HL-60 (cell line): ENCODE data around the gene SORD.
"Not testable (repeated sequence)": the region's sequence is repeated elsewhere in the genome, so short reads cannot be mapped to it uniquely, and the experiment has no call there.

Source experiments
- GABPA ChIP-seq: IDR thresholded peaks from 2 replicates; pipeline ENCODE4 v1.6.1; 2012; ENCODE audit warnings: low read depth
- POLR2AphosphoS5 ChIP-seq: IDR thresholded peaks from 2 replicates; pipeline ENCODE4 v1.6.1; 2012; ENCODE audit warnings: low read depth
- SPI1 ChIP-seq: IDR thresholded peaks from 2 replicates; pipeline ENCODE4 v1.6.1; 2012; ENCODE audit warnings: low read depth, mild to moderate bottlenecking, borderline replicate concordance
- TF ChIP-seq, protein P1 (sequence below): IDR thresholded peaks from one replicate; pipeline ENCODE4 v1.5.1; 2011; ENCODE audit warnings: low read length, control low read depth, inconsistent platforms; ENCODE audit not compliant: insufficient read depth
- TF ChIP-seq, protein P2 (sequence below): IDR thresholded peaks from 2 replicates; pipeline ENCODE4 v1.6.1; 2012; ENCODE audit warnings: low read depth; ENCODE audit not compliant: insufficient replicate concordance

DNA sequence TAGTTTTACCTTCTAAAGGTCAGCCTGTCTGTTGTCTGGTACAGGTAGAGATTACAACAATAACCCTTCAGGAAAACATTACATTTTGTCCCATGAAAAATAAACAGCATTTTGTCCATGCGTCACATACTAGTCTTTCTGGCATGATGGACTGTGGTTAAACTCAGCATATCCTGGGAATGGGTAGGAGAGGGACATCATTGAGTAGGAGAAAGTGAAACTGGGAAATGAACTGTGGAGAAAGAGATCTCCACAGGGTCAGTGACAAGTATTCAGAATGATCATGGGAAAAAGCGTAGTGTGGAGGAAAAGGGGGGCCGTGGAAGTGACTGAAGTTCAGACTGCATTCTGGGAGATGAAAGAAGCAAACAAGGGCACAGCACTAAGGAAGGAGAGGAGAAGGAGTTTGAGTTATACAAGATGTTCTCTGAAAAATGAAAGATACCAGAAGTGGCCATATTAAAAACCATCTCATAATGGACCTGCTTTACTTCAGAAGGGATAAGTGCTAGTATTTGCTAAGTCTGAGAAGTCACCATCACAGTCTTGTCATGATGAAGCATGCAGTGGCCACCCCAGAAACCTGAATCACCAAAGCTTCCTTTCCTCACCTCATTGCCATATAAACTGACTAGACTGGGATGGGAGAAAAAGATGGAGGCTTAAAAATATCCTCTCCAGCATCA is 34.7 kb upstream of the SORD start:
- TF ChIP-seq, protein P1, sequence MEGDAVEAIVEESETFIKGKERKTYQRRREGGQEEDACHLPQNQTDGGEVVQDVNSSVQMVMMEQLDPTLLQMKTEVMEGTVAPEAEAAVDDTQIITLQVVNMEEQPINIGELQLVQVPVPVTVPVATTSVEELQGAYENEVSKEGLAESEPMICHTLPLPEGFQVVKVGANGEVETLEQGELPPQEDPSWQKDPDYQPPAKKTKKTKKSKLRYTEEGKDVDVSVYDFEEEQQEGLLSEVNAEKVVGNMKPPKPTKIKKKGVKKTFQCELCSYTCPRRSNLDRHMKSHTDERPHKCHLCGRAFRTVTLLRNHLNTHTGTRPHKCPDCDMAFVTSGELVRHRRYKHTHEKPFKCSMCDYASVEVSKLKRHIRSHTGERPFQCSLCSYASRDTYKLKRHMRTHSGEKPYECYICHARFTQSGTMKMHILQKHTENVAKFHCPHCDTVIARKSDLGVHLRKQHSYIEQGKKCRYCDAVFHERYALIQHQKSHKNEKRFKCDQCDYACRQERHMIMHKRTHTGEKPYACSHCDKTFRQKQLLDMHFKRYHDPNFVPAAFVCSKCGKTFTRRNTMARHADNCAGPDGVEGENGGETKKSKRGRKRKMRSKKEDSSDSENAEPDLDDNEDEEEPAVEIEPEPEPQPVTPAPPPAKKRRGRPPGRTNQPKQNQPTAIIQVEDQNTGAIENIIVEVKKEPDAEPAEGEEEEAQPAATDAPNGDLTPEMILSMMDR = not testable (repeated sequence)
- TF ChIP-seq GABPA, POLR2AphosphoS5, SPI1: not testable (repeated sequence)
- TF ChIP-seq, protein P2, sequence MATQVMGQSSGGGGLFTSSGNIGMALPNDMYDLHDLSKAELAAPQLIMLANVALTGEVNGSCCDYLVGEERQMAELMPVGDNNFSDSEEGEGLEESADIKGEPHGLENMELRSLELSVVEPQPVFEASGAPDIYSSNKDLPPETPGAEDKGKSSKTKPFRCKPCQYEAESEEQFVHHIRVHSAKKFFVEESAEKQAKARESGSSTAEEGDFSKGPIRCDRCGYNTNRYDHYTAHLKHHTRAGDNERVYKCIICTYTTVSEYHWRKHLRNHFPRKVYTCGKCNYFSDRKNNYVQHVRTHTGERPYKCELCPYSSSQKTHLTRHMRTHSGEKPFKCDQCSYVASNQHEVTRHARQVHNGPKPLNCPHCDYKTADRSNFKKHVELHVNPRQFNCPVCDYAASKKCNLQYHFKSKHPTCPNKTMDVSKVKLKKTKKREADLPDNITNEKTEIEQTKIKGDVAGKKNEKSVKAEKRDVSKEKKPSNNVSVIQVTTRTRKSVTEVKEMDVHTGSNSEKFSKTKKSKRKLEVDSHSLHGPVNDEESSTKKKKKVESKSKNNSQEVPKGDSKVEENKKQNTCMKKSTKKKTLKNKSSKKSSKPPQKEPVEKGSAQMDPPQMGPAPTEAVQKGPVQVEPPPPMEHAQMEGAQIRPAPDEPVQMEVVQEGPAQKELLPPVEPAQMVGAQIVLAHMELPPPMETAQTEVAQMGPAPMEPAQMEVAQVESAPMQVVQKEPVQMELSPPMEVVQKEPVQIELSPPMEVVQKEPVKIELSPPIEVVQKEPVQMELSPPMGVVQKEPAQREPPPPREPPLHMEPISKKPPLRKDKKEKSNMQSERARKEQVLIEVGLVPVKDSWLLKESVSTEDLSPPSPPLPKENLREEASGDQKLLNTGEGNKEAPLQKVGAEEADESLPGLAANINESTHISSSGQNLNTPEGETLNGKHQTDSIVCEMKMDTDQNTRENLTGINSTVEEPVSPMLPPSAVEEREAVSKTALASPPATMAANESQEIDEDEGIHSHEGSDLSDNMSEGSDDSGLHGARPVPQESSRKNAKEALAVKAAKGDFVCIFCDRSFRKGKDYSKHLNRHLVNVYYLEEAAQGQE = not testable (repeated sequence)
